Natural killer cell (primary cell): ENCODE results near the gene RBFOX1. TPM values are rescaled to one million over a fixed set of nuclear protein-coding genes. Genes with fewer than 3 reads are reported as not detected.

Experiments used
- ATAC-seq, 3 donors: fragments of 150-1000 bp in 2 of 3; fragments of 200-7000 bp in 1 of 3; cut with Tn5 transposase; 1 replicate in 1 of 3; 2 replicates in 2 of 3; pipeline ENCODE4 v1.10.0; 2021; ENCODE audit warnings: mild to moderate bottlenecking in 2 of 3, moderate library complexity in 2 of 3
- DNase-seq, 2 donors: peaks; one replicate each; pipeline versions ENCODE4 v3.0.0 to v3.0.0-alpha.2; 2013 to 2021; ENCODE audit warnings: mixed read lengths in 1 of 2
- H3K27ac ChIP-seq: one replicate; pipeline ENCODE4 v1.5.1; 2013; ENCODE audit warnings: mild to moderate bottlenecking, low read length
- H3K27me3 ChIP-seq: one replicate; pipeline ENCODE4 v1.6.1; 2013; ENCODE audit warnings: low read length; ENCODE audit not compliant: control insufficient read depth, insufficient read depth
- H3K36me3 ChIP-seq: one replicate; pipeline ENCODE4 v1.6.1; 2013; ENCODE audit warnings: low read length; ENCODE audit not compliant: control insufficient read depth, insufficient read depth
- H3K4me1 ChIP-seq: one replicate; pipeline ENCODE4 v1.6.1; 2013; ENCODE audit warnings: low read length; ENCODE audit not compliant: control insufficient read depth, insufficient read depth
- H3K4me3 ChIP-seq: one replicate; pipeline ENCODE4 v1.5.1; 2013; ENCODE audit warnings: low read length
- H3K9me3 ChIP-seq: one replicate; pipeline ENCODE4 v1.6.1; 2013; ENCODE audit warnings: low read length; ENCODE audit not compliant: control insufficient read depth, insufficient read depth
- H3K27ac Mint-ChIP-seq, 2 donors: one replicate each; pipeline ENCODE4 v1.8.0; 2022; ENCODE audit warnings: mild to moderate bottlenecking in 2 of 2, mixed read lengths in 2 of 2, moderate library complexity in 1 of 2
- H3K27me3 Mint-ChIP-seq, 2 donors: one replicate each; pipeline ENCODE4 v1.8.0; 2022; ENCODE audit warnings: low read depth in 2 of 2, mixed read lengths in 2 of 2
- H3K36me3 Mint-ChIP-seq: one replicate; pipeline ENCODE4 v1.8.0; 2022; ENCODE audit warnings: mixed read lengths
- H3K4me1 Mint-ChIP-seq, 2 donors: one replicate each; pipeline ENCODE4 v1.8.0; 2022; ENCODE audit warnings: mixed read lengths in 2 of 2
- H3K4me3 Mint-ChIP-seq: one replicate; pipeline ENCODE4 v1.8.0; 2022; ENCODE audit warnings: mild to moderate bottlenecking, moderate library complexity, mixed read lengths
- H3K9me3 Mint-ChIP-seq, 2 donors: one replicate each; pipeline ENCODE4 v1.8.0; 2022; ENCODE audit warnings: mixed read lengths in 2 of 2
- WGBS: methylation state at CpG from one replicate; pipeline ENCODE4 v1.1.7; 2013; ENCODE audit warnings: missing lambda C conversion rate; ENCODE audit not compliant: insufficient coverage; 5-methylcytosine and 5-hydroxymethylcytosine counted together
- intact Hi-C: fragments of 100-400 bp; cut with micrococcal nuclease; formaldehyde crosslinking; loops from one replicate; pipeline ENCODE4 v1.14.2; 2022
- total RNA-seq, 4 donors: library from RNA; stranded (reverse); fragments of 120-200 nt in 1 of 4; gene quantifications; one replicate each; pipeline versions ENCODE4 v1.2.3 to v1.2.4, GENCODE V29; 2013 to 2022
- TF ChIP-seq, protein P1 (sequence below): fragments of 200-600 bp; IDR thresholded peaks from one replicate; pipeline ENCODE4 v1.8.0; 2022; ENCODE audit warnings: antibody characterized with exemption

RBFOX1 gene
- total RNA-seq, 3 donors from 2014 or later (not counting 1 experiment from before 2014, with no cell fraction given): not detected

DNA sequence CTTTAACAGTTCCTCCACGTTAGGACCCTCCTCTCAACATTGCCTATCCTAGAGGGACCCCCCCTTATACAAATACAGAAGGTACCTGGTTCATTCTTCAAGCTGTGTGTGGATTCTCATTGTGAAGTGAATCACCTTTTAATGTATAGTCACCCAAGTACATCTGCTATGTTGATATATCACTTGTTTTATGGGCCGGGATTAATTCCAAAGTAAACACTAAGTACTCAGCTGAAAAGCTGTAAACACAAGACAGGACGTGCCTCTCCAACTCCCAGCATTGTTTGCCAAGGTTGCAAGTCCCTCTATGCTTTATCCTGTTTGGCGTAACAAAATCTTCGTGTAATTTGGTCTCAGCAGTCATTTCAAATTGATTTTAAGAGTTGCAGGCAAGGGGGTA is 123.6 kb downstream of the RBFOX1 start:
- 79% methylated on average over 4 of the region's 5 CpGs for WGBS
- no peaks in the 10 kb centered on the region for H3K27me3 ChIP-seq

DNA sequence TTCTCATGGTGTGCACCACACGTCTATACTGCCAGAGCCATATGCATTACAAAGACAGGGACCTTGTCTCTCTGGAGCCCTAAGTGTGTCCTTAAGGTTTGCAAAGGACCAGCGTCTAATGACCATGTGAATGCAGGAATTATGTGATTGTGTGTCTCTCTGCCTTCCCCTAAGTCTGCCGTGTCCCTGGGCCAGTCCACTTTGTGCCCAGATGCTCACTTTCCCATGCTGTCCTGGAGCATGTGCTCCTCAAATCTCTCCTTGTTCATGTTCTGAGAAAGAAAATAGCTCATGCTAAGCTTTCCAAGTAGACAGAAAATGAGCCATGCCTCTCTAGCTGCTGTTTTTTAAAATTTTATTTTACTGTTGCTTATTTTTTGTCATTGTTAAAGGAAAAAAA is 125.5 kb downstream of the RBFOX1 start:
- H3K27ac ChIP-seq: no peak overlapping the region
- H3K36me3 ChIP-seq: no peaks in the 10 kb centered on the region
- DNase-seq (no peak), ATAC-seq (no peak)
- TF ChIP-seq, protein P1, sequence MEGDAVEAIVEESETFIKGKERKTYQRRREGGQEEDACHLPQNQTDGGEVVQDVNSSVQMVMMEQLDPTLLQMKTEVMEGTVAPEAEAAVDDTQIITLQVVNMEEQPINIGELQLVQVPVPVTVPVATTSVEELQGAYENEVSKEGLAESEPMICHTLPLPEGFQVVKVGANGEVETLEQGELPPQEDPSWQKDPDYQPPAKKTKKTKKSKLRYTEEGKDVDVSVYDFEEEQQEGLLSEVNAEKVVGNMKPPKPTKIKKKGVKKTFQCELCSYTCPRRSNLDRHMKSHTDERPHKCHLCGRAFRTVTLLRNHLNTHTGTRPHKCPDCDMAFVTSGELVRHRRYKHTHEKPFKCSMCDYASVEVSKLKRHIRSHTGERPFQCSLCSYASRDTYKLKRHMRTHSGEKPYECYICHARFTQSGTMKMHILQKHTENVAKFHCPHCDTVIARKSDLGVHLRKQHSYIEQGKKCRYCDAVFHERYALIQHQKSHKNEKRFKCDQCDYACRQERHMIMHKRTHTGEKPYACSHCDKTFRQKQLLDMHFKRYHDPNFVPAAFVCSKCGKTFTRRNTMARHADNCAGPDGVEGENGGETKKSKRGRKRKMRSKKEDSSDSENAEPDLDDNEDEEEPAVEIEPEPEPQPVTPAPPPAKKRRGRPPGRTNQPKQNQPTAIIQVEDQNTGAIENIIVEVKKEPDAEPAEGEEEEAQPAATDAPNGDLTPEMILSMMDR: no peak
- no peak overlapping the region for H3K4me3 ChIP-seq
- WGBS: 84% methylated on average over 3 of the region's 3 CpGs
- Mint-ChIP-seq H3K9me3 (peaks cover 10 to 20% of the 10 kb centered on the region in 2 donors), H3K27ac (no peak overlapping the region), H3K4me3 (no peak overlapping the region), H3K27me3 (no peaks in the 10 kb centered on the region), H3K36me3 (no peaks in the 10 kb centered on the region), H3K4me1 (no peaks in the 10 kb centered on the region)
- H3K27me3 ChIP-seq: no peaks in the 10 kb centered on the region
- H3K9me3 ChIP-seq: no peaks in the 10 kb centered on the region
- no peaks in the 10 kb centered on the region for H3K4me1 ChIP-seq
- intact Hi-C loops: no loop called here

More for the DNA sequence above, 123.6 kb downstream of the RBFOX1 start:
- DNase-seq: no peak
- no peaks in the 10 kb centered on the region for H3K36me3 Mint-ChIP-seq
- Histone ChIP-seq H3K27ac (no peak overlapping the region), H3K36me3 (no peaks in the 10 kb centered on the region), H3K4me3 (no peak overlapping the region), H3K4me1 (no peaks in the 10 kb centered on the region), H3K9me3 (no peaks in the 10 kb centered on the region)
- no peaks in the 10 kb centered on the region for H3K27me3 Mint-ChIP-seq
- H3K27ac Mint-ChIP-seq: no peak overlapping the region
- no peak for ATAC-seq
- H3K4me1 Mint-ChIP-seq: no peaks in the 10 kb centered on the region
- H3K9me3 Mint-ChIP-seq: peaks cover 12 to 22% of the 10 kb centered on the region in 2 donors
- TF ChIP-seq, protein P1: no peak
- intact Hi-C loops: no loop called here
- H3K4me3 Mint-ChIP-seq: no peak overlapping the region

DNA sequence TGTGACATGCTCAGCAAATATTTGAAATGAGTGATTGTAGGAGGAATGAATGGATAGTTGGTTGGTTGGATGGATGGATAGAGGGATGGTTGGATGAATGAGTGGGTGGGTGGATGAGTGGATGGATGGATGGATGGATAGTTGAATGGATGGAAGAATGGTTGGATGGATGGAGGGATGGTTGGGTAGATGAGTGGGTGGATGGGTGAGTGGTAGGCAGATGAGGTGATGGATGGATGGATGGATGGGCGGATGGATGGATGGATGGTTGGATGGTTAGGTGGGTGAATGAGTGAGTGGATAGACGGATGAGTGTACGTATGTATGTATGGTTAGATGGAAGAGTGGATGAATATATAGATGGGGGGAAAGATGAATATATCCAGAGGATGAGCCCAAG is 137.7 kb downstream of the RBFOX1 start:
- no peaks in the 10 kb centered on the region for H3K36me3 Mint-ChIP-seq

DNA sequence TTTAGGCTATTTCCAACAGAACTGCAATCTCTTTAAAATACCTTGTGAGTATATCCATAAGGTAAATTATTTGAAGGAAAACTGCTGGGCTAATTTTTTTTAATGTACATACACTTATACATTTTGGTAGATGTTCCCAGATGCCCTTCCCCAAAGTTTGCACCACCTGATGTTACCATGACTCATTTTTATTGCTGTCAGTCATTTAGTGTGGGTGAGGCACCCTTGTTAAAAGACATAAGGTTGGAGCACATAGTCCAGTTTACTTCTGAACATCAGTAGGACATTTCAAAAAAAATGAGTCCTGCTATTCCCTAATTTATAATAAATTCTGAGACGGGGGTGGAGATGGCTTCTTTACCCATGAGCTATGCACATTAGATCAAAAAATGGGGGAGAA is 138.6 kb downstream of the RBFOX1 start:
- H3K27me3 Mint-ChIP-seq: no peaks in the 10 kb centered on the region
- H3K27ac Mint-ChIP-seq: no peak overlapping the region
- H3K9me3 Mint-ChIP-seq: peaks cover 10 to 11% of the 10 kb centered on the region in 2 donors
- TF ChIP-seq, protein P1: no peak
- intact Hi-C loops: no loop called here
- no peaks in the 10 kb centered on the region for H3K36me3 Mint-ChIP-seq
- H3K27me3 ChIP-seq: no peaks in the 10 kb centered on the region
- H3K36me3 ChIP-seq: no peaks in the 10 kb centered on the region
- H3K4me1 ChIP-seq: no peaks in the 10 kb centered on the region
- H3K27ac ChIP-seq: no peak overlapping the region
- H3K4me1 Mint-ChIP-seq: no peaks in the 10 kb centered on the region
- no peaks in the 10 kb centered on the region for H3K9me3 ChIP-seq
- ATAC-seq (no peak), DNase-seq (no peak)
- no peak overlapping the region for H3K4me3 Mint-ChIP-seq
- no peak overlapping the region for H3K4me3 ChIP-seq
- no CpG with 5 or more reads among the region's 1 CpG for WGBS

More for the DNA sequence above, 137.7 kb downstream of the RBFOX1 start:
- H3K36me3 ChIP-seq: no peaks in the 10 kb centered on the region
- no peaks in the 10 kb centered on the region for H3K4me1 ChIP-seq
- intact Hi-C loops: no loop called here
- no peaks in the 10 kb centered on the region for H3K27me3 ChIP-seq
- 89% methylated on average over 3 of the region's 3 CpGs for WGBS
- no peak overlapping the region for H3K27ac ChIP-seq
- no peak overlapping the region for H3K27ac Mint-ChIP-seq
- DNase-seq: no peak
- TF ChIP-seq, protein P1: no peak
- no peak for ATAC-seq
- H3K4me3 Mint-ChIP-seq: no peak overlapping the region
- no peaks in the 10 kb centered on the region for H3K4me1 Mint-ChIP-seq
- H3K9me3 Mint-ChIP-seq: peaks cover 10 to 11% of the 10 kb centered on the region in 2 donors
- H3K4me3 ChIP-seq: no peak overlapping the region
- no peaks in the 10 kb centered on the region for H3K27me3 Mint-ChIP-seq
- no peaks in the 10 kb centered on the region for H3K9me3 ChIP-seq
